HepG2 (cell line): ENCODE data around the gene SLC31A2. TPM values are rescaled to one million over a fixed set of nuclear protein-coding genes. Genes with fewer than 3 reads are reported as not detected.

Source experiments
- ATAC-seq: fragments of 200-7000 bp; cut with Tn5 transposase; 3 replicates; pipeline ENCODE4 v1.9.1; 2020; ENCODE audit warnings: mild to moderate bottlenecking, moderate library complexity
- BruUV-seq: library from RNA; stranded (reverse); fragments of 400-500 nt; replicated peaks from 2 replicates; lab custom pipeline; 2021; lab: Mats Ljungman, UMichigan
- CTCF ChIA-PET: fragments of 300-600 bp; formaldehyde crosslinking; extraction: SDS; loops from one replicate; lab custom pipeline; 2021; ENCODE audit warnings: low total read pairs, inconsistent platforms, low intra/inter-chr PET ratio; lab: Yijun Ruan, JAX
- POLR2A ChIA-PET: fragments of 350-600 bp; sonication (Branson Sonifier 250); formaldehyde crosslinking; loops from one replicate; lab custom pipeline; 2020; ENCODE audit warnings: antibody characterized with exemption, inconsistent platforms; lab: Yijun Ruan, JAX
- DNase-seq: peaks from one replicate; pipeline ENCODE4 v3.0.0-alpha.2; 2015; ENCODE audit warnings: low spot score
- FAIRE-seq: peaks from 3 replicates; lab custom pipeline; 2011; peaks lifted over from hg19 to GRCh38; lab: Jason Lieb, UNC
- H2AFZ ChIP-seq: one replicate; pipeline ENCODE4 v1.6.1; 2011; ENCODE audit warnings: low read length, inconsistent platforms
- H3K27ac ChIP-seq: fragments of 300-600 bp; 3 replicates; pipeline ENCODE4 v1.8.0; 2011; ENCODE audit warnings: mixed run types, mild to moderate bottlenecking, mixed read lengths, low read length, inconsistent platforms; ENCODE audit not compliant: insufficient read depth; ENCODE audit errors: extremely low read length
- H3K27me3 ChIP-seq, 2 experiments: fragments of 200-600 bp in 1 of 2; 2 replicates in 1 of 2; 3 replicates in 1 of 2; pipeline versions ENCODE4 v1.6.0 to v1.8.0; 2011; ENCODE audit warnings: low read length in 2 of 2, mild to moderate bottlenecking in 2 of 2, moderate library complexity in 2 of 2, inconsistent platforms in 1 of 2; ENCODE audit not compliant: insufficient read depth in 2 of 2, control insufficient read depth in 1 of 2
- H3K36me3 ChIP-seq, 2 experiments: fragments of 200-600 bp in 1 of 2; replicated peaks in 1 of 2; 2 replicates in 1 of 2; 3 replicates in 1 of 2; pipeline versions ENCODE4 v1.5.1 to v1.8.0; 2011; ENCODE audit warnings: low read length in 2 of 2, inconsistent platforms in 1 of 2; ENCODE audit not compliant: insufficient read depth in 2 of 2, control insufficient read depth in 1 of 2
- H3K4me1 ChIP-seq: 2 replicates; pipeline ENCODE4 v1.5.1; 2012; ENCODE audit warnings: low read length, inconsistent platforms; ENCODE audit not compliant: insufficient read depth
- H3K4me2 ChIP-seq: 2 replicates; pipeline ENCODE4 v1.6.0; 2011; ENCODE audit warnings: low read depth, low read length, inconsistent platforms
- H3K4me3 ChIP-seq, 3 experiments: fragments of 200-600 bp in 1 of 3; sonication (generic), shearing (Covaris generic) in 1 of 3; replicated peaks in 1 of 3; 2 replicates each; pipeline ENCODE4 v1.5.1; 2011 to 2016; ENCODE audit warnings: low read length in 3 of 3, inconsistent platforms in 2 of 3, low read depth in 2 of 3, mild to moderate bottlenecking in 2 of 3, control low read depth in 1 of 3, mixed read lengths in 1 of 3; ENCODE audit not compliant: insufficient read depth in 1 of 3
- H3K79me2 ChIP-seq: one replicate; pipeline ENCODE4 v1.6.1; 2011; ENCODE audit warnings: low read length, inconsistent platforms; ENCODE audit not compliant: insufficient read depth
- H3K9ac ChIP-seq: 2 replicates; pipeline ENCODE4 v1.6.0; 2011; ENCODE audit warnings: mild to moderate bottlenecking, low read depth, low read length, inconsistent platforms; ENCODE audit not compliant: insufficient read depth
- H3K9me3 ChIP-seq: 2 replicates; pipeline ENCODE4 v1.5.1; 2012; ENCODE audit warnings: mild to moderate bottlenecking, low read length
- H4K20me1 ChIP-seq: 2 replicates; pipeline ENCODE4 v1.6.0; 2011; ENCODE audit warnings: inconsistent platforms, mild to moderate bottlenecking, low read length, moderate library complexity; ENCODE audit not compliant: insufficient read depth
- IRX3 ChIP-seq: sonication (generic); formaldehyde crosslinking; IDR thresholded peaks from 2 replicates; pipeline ENCODE4 v1.8.1; 2023; ENCODE audit warnings: mild to moderate bottlenecking, low read depth, missing genetic modification reagents, borderline replicate concordance
- MIER2 ChIP-seq: IDR thresholded peaks from 2 replicates; pipeline ENCODE4 v1.6.1; 2016; ENCODE audit warnings: missing biosample characterization, missing genetic modification reagents
- RARA ChIP-seq: IDR thresholded peaks from 2 replicates; pipeline ENCODE4 v1.6.1; 2016; ENCODE audit warnings: missing genetic modification reagents, missing compliant biosample characterization
- ZBTB26 ChIP-seq: IDR thresholded peaks from 2 replicates; pipeline ENCODE4 v1.6.1; 2016; ENCODE audit warnings: missing compliant biosample characterization, missing genetic modification reagents, borderline replicate concordance
- ZNF484 ChIP-seq: sonication (generic); formaldehyde crosslinking; IDR thresholded peaks from 2 replicates; pipeline ENCODE4 v1.5.1; 2020; ENCODE audit warnings: mild to moderate bottlenecking, low read depth, missing genetic modification reagents, borderline replicate concordance
- ZNF589 ChIP-seq: sonication (generic); formaldehyde crosslinking; conservative IDR thresholded peaks from 2 replicates; pipeline ENCODE4 v1.8.0; 2022; ENCODE audit warnings: mild to moderate bottlenecking, moderate library complexity, missing genetic modification reagents
- ZNF687 ChIP-seq: sonication (generic); formaldehyde crosslinking; IDR thresholded peaks from 2 replicates; pipeline ENCODE4 v1.5.1; 2020; ENCODE audit warnings: mild to moderate bottlenecking, missing genetic modification reagents, moderate library complexity
- ZNF766 ChIP-seq: sonication (generic); formaldehyde crosslinking; IDR thresholded peaks from 2 replicates; pipeline ENCODE4 v1.5.0; 2020; ENCODE audit warnings: missing genetic modification reagents, borderline replicate concordance
- ZNF770 ChIP-seq: sonication (generic); formaldehyde crosslinking; IDR thresholded peaks from 2 replicates; pipeline ENCODE4 v1.5.0; 2020; ENCODE audit warnings: mild to moderate bottlenecking, missing genetic modification reagents
- WGBS: methylation state at CpG from one replicate; pipeline ENCODE4 v1.1.6; 2017; ENCODE audit warnings: low lambda C conversion rate; 5-methylcytosine and 5-hydroxymethylcytosine counted together
- in situ Hi-C: cut with HindIII; loops from 2 replicates; pipeline ENCODE4 v1.10.0; 2017; ENCODE audit warnings: low pct_unique_long_range_greater_than_20kb; ENCODE audit not compliant: extremely low pct_ligation_motif_present
- intact Hi-C: fragments of 100-400 bp; cut with micrococcal nuclease; formaldehyde crosslinking; loops from one replicate; pipeline ENCODE4 v1.10.0; 2022; ENCODE audit not compliant: unreplicated experiment
- polyA plus RNA-seq, 8 experiments: library from polyadenylated mRNA; depleted of rRNA in 3 of 8; stranded (reverse) in 7 of 8; unstranded in 1 of 8; fragments of >200 nt; fragmentation: Illumina TruSeq in 4 of 8; extraction: Trizol in 4 of 8; gene quantifications; 2 replicates each; pipeline versions ENCODE4 v1.2.1 to v1.2.3, GENCODE V29; 2011 to 2016; ENCODE audit warnings: low read depth in 4 of 8, missing spikeins in 1 of 8, mixed read lengths in 1 of 8; ENCODE audit not compliant: insufficient read depth in 1 of 8
- total RNA-seq, 5 experiments: library from RNA; depleted of rRNA; stranded (reverse); fragments of >200 nt; fragmentation: Illumina TruSeq; extraction: Trizol; gene quantifications; 2 replicates each; pipeline ENCODE4 v1.2.3, GENCODE V29; 2016; ENCODE audit warnings: low read depth in 1 of 5

The SLC31A2 gene
- total and polyA plus RNA-seq, 2 of the 13 experiments (the other 11 are each of a cell fraction or from before 2014, with no cell fraction given): 9.3 to 10.2 TPM

- TF ChIP-seq ZNF687 (no peak), ZBTB26 (CRISPR knock-in tag) (peak; percentile 24; the same call in 1 of the 2 replicates), MIER2 (no peak), ZNF766 (CRISPR knock-in tag) (no peak), RARA (no peak), ZNF484 (CRISPR knock-in tag) (no peak)
These were observed 7.2 kb upstream of the SLC31A2 start (continued) for GRCh38 chr9:113143432-113144227.

GRCh38 chr9:113148372-113148705 lies 2.5 kb upstream of the SLC31A2 start:
- no peaks in the 10 kb centered on the region for H3K79me2 ChIP-seq
- no peaks in the 10 kb centered on the region for H3K9me3 ChIP-seq
- ChIA-PET CTCF (no interaction called here), POLR2A (interaction anchor here (0.8 to 1.4 kb wide), 3 partner anchors 9 to 73 kb away, joined by 3 to 8 read pairs (median 6); partner anchors contain the start of genes FKBP15 and SLC31A1)
- BruUV-seq: no TSS peak
- FAIRE-seq (no peak), ATAC-seq (no peak), DNase-seq (no peak)
- intact Hi-C loops: no loop called here
- H3K4me1 ChIP-seq: peaks cover 62% of the 10 kb centered on the region
- peak overlapping the region in 1 of 3 experiments; percentile 31; a peak in 2 of 6 replicates for H3K4me3 ChIP-seq
- peak overlapping the region; percentile 63 for H3K4me2 ChIP-seq
- in situ Hi-C loops: no loop called here
- WGBS: 35% methylated on average over 6 of the region's 6 CpGs
- H2AFZ ChIP-seq: no peak overlapping the region
- H3K9ac ChIP-seq: no peak overlapping the region
- no peaks in the 10 kb centered on the region; a peak in 3 of 5 replicates for H3K27me3 ChIP-seq
- no peaks in the 10 kb centered on the region for H4K20me1 ChIP-seq
- peak overlapping the region; percentile 32 for H3K27ac ChIP-seq
- no peak for TF ChIP-seq IRX3 (CRISPR knock-in tag)
- TF ChIP-seq ZNF770: 0 out of 2 replicates have a peak, but pooled peaks have one; percentile 42
- 0 out of 2 replicates have a peak, but pooled peaks have one; percentile 41 for TF ChIP-seq ZNF589 (CRISPR knock-in tag)
- no peaks in the 10 kb centered on the region; a peak in 1 of 5 replicates for H3K36me3 ChIP-seq
